ENCODE data around the gene MROH2B.

MROH2B gene

DNA sequence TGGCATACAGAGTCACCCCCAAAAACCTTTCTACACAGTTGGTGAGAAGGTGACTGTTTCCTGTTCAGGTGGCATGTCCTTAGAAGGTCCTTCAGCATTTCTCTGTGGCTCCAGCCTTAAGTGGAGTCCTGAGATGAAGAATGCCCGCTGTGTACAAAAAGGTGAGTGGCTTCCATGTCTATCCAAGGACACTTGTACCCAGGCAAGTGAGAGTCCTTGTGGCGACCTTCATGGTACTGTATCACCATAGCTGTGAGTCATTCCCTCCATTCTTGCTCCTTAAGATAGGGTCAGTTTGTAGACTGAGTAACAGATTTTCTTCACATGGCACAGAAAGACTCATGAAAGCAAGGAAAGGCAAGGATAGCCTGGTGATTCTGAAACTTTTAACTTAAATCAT lies 98.7 kb downstream of the MROH2B start:
- DNase-seq (ENCODE audit: low spot score) = no peak

DNA sequence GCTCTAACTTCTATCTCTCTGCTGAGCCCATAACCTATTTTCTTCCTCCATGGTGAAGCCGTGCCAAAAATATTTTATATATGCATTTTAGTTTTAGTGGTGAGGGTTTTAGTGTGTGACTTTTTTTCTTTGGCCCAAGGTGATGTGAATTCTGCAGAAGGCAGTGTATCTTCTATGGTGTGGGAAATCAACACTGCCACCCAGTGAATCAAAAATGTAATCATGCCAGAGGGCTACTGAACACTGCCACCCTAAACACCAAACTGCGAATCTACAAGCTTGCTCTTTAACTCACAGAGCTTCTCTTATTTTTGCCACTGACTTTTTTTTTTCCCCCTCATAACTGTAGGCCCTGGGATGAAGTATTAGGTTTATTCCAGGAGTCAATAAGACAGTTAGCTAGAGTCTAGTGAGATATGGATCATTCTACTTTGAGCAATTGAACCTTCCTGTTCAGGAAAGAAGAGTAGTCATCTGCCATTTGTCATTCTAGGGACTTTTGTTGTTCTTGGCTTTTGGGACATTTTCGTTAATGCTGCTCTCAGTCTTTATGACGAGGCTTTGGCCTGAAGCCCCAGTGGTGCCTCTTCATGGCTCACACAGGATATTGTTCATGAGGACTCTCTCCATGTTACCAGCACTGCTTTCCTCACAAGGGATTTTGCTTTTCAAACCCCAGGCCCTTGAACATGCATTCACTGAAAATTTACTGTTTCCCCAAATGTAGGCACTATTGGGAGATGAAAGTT lies 108.8 kb downstream of the MROH2B start:
- no peak for DNase-seq (ENCODE audit: low spot score)

DNA sequence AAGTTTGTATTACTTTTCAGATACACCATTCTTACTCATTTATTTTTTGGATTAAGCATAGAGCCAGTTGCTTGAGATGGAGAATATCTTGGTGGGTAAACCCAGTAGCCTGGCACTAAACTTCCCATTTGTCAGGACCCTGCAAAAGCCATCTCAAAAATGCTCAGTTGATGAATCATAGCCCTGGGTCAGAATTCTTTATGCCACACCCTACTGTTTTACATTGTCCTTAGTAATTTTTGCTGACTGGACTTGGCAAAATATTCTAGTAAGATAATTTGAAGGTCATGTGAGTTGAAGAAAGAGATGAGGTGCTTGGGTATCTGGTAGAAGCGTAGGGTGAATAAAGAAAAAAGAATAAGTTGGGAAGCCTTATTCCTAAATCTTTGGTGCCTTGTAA lies 111.1 kb downstream of the MROH2B start:
- DNase-seq (ENCODE audit: low spot score) = no peak

DNA sequence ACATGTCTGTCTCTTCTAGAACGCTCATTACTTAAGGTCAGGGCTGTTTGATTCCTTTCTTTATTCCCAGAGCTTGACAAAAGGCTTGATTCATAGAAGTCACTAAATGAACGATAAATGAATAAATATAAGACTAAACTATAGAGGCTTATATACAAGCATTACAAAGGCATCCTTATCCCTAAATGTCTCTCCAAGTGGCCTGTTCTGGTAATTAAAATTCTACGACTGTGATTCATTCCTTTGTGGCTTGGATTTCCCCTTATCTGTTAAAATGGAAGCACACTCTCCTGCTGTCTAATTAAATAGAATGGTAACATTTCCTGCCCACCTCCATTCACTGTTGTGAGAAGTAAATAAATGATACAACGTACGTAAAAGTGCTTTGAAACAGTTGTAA lies 112.3 kb downstream of the MROH2B start:
- no peak for DNase-seq (ENCODE audit: low spot score)

DNA sequence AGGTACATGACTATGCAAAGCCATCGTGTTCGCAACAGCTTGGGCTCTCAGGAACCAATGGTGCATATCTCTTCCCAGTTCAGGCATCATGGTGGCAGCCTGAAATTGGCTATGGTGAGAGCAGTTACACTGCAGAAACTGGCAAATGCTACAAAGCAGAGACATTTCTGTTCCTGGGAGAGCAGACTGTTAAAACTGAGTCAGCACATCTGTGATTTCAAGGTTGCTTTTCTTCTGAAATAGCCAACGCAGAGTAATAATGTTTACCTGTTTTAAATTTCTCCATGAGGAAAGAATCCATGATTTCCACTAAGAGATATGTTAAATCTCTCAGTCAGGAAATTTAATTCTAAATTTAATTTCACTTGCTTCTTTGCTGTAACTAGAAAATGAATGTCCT lies 114.1 kb downstream of the MROH2B start:
- DNase-seq (ENCODE audit: low spot score) = no peak

DNA sequence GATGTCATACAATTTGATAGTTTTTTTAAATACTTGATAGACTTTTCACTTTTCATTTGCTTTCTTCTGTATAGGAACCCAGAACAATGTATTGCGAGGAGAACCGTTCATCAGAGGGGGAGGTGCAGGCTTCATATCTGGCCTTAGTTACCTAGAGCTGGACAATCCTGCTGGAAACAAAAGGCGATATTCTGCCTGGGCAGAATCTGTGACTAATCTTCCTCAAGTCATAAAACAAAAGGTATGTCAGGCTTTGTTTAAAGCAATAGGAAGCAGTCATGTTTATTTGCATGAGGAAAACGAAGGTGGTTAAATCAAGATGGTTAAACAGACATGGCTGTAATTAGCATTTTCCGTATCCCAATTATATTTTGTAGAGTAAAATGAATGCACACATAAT lies 115.8 kb downstream of the MROH2B start:
- DNase-seq (ENCODE audit: low spot score) = no peak

Measured in pons (tissue), 1 donor.